AG08395 (cell line): ENCODE measurements around the gene COG3.

Experiments
- DNase-seq: peaks from one replicate; pipeline ENCODE4 v3.0.0; 2012; ENCODE audit warnings: mixed read lengths, low spot score

Gene COG3

GRCh38 chr13:45446181-45446580 is 18.6 kb upstream of the COG3 start:
- DNase-seq, result peak; percentile 62

DNA sequence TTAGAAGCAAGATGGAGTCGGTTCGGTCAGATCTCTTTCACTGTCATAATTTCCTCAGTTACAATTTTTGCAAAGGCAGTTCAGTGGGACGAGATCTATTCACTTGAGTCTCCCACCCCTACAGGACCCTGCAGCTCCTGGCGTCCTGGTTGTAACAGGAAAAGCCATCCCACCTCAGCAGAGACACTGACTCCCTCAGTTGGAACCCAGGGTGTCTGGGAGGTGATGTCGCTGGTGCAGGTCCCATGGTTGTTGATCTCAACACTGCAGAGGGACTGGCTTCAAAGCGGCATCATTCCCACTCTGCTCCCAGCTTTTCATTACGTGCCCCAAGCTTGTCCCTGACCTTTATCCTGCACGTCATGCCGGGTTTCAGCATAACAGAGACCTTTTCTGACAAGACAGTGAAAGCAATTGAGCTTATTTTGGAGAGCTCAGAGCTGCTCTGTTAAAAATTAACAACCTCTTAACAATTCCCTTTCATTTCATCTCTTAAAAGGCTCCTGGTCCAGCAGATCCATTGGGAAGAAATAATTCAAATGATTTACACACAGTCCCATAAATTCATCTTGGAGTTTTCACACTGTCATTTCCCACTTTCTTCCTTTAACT is 17.6 kb upstream of the COG3 start:
- no peak for DNase-seq

DNA sequence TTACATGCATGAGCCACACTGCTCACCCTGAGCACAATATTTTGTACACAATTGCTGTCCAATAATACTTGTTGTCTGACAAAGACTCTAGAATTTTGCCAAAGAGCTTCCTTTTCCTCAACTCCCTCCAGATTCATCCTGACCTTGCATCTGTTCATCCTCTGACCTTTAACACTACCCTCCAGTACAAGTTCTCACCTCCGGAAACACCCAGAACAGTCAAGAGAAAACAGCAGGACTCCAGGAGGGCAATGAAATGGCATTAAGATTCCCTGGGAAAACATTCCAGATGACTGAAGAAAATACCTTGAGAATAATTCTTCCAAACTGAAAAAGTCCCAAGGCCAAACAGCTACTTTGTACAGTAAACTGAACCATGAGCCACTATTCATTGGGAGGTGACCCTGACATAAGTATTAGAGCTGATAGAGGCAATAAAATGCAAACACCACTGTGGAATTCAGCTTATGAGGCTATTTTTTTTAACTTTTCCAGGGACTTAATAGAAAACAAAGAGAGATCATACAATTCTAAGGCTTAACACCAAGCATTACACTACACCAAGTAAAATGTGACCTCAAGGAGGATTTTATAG is 15.7 kb upstream of the COG3 start:
- DNase-seq, result no peak

DNA sequence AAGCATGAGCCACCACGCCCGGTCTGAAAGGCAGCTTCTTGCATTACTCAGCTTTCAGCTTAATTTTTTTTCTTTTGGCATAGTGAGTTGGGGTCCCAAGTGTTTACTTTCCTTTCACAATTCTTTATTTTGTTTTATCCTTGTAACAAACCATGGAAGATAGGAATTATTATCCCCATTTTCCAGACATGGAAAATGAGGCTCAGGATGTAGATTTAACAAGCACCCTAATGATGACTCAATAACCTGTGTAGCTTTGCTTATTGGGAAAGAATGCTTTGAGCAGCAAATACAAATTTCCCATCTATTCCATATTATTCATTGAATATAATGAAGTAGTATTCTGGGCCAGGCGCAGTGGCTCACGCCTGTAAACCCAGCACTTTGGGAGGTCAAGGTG is 13.5 kb upstream of the COG3 start:
- DNase-seq, result no peak

GRCh38 chr13:45454204-45454603 is 10.5 kb upstream of the COG3 start:
- no peak for DNase-seq

DNA sequence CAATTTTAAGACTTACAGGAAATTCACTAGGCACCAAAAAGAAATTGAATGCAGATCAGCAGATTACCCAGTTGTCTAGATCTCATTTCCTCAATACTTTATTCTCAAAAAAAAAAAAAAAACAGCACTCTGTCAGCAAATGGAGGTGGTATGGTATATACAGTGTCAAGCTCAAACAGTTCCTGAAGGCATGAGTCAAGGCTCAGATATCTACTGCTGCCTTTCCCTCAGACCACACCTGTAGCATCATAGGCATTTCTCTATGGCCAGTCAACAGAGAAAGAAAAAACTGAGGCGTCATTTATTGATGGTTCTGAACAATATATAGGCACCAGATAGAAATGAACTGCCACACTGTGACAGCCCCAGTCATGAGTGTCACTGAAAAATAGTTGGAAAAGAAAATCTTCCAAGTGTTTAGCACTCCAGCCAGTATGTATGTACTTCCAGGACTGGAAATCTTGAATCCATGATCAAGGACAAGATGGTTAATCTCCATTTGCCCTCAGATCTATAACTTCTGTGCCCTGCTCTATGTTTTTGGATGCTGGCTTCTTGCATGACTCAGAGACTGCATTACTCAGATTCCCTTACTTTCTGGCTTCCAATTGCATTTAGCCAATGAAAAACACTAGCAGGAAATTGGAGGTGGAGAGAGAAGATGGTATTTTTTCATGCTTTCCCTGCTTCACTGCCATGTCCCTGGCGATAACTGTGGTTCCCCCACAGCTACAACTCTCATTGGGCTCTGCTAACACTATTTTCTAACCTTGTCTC is 8.4 kb upstream of the COG3 start:
- peak; percentile 72 for DNase-seq

DNA sequence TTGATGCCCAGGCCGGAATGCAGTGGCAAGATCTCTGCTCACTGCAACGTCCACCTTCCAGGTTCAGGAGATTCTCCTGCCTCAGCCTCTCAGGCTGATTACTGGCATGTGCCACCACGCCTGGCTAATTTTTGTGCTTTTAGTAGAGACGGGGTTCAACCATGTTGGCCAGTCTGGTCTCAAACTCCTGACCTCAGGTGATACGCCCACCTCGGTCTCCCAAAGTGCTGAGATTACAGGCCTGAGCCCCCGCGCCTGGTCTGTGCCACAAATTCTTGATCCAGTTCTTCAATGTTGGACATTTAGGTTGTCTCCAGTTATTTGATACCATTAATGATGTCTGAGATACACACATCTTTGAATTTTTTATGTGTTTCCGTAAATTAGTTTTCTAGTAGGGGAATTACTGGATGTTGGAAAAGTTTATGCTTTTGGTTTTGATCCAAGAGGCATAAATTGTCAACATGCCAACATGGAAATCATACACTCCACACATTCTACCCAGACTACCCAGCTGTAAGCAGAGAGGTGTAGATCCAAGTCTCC is 525 bp upstream of the COG3 start:
- DNase-seq, result no peak

GRCh38 chr13:45466359-45466758 is 1.6 kb downstream of the COG3 start:
- DNase-seq, result no peak

DNA sequence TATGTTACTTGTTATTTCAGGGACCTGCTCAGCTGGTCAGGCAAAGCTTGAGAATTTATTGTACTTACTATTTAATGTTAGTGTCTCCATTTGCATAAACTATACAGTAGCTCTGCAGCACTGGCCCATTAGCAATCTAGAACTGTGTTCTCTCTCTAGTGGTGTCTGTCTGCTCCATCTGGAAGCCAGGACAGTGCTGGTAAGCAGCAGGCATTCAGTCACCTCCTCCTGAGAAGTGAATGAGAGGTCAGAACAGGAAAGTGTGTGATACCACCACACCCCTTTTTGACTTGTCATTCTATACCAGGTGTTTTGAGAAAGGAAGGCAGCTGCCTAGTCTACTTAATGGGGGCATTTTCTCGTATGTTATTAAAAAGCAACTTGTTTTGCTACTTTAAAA is 3.9 kb downstream of the COG3 start:
- DNase-seq, result no peak

GRCh38 chr13:45472171-45472705 is 7.5 kb downstream of the COG3 start:
- DNase-seq, result no peak

DNA sequence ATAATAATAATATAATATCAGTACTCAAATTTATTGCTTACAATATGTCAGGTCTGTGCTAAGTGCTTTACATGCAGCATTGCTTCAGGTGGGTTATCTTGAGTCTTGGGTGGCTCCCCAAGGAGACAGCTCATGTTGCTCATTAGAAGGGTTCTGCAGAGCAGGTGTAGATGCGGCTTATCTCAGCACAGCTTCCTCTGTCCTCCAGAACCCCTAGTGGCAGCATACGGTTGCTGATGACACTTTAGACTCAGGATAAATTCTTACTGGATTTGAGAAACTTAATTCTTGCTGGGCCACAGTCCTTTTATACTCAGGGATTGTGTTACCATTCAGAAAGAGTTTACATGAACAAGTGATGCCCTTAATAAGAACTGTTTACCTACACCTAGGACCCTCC is 8.9 kb downstream of the COG3 start:
- no peak for DNase-seq

GRCh38 chr13:45474584-45475454 is 10.1 kb downstream of the COG3 start:
- DNase-seq, result no peak

DNA sequence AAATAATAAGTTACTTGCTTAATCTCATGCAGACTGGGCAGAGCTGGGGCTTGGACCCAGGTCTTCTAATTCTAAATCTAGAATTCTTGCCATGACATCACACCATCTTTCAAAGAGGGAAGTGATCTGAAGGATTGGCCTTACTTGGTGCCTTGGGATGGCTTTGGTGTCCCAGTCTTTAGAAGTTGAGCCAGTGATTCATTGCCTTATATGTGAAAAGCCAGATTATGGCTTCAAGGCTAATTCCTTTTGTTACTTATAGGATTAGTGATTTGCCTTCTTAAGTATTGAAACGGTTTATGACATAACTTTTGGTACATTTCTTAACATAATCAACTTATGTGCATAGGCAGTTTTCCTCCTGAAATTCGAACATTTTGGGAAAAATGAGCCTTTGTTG is 14.9 kb downstream of the COG3 start:
- DNase-seq, result no peak

DNA sequence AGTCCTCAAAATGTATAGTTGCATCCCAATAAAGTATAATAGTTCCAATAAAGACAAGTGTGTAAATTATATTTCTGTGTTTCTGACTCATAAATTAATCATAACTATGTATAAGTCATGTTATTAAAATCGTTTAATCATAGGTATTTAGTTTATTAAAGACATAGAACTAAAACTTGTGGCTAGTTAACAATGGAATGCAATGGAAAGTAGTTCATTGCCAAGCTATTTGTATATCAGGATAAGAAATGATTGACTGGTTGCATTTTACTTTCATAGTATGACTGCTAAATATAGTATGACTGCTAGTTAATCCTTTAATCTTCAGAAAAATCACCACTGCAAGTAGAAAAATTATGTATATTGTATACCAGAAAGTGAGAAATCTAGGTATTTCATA is 16.9 kb downstream of the COG3 start:
- DNase-seq, result no peak

GRCh38 chr13:45482571-45483173 is 17.9 kb downstream of the COG3 start:
- peak; percentile 10 for DNase-seq

DNA sequence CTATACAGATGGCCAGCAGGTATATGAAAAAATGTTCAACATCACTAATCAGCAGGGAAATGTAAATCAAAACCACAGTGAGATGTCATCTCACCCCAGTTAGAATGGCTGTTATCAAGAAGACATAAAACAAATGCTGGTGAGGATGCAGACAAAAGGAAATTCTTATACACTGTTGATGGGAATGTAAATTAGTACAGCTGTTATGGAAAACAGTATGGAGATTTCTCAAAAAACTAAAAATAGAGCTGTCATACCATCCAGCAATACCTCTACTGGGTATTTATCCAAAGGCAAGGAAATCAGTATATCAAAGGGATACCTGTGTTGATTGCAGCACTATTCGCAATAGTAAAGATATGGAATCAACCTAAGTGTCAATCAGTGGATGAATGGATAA is 22.9 kb downstream of the COG3 start:
- DNase-seq, result no peak

DNA sequence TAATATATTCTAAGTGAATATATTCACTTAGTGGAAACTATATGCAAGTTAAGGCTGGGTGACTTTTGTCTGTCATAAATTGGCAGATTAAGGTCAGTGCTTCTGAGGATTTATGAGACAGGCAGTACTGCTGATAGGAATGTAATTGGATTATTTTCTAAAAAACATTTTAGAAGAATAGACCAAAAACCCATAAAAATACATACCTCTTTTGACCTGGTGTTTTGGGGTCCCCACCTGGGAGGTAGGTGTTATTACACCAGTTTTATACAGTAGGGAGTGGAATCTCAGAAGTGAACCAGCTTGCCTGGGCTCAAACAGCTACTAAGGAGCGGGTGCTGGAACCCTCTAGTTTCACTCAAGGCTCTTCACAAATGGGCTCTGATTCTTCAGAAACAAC is 25.3 kb downstream of the COG3 start:
- DNase-seq, result no peak

DNA sequence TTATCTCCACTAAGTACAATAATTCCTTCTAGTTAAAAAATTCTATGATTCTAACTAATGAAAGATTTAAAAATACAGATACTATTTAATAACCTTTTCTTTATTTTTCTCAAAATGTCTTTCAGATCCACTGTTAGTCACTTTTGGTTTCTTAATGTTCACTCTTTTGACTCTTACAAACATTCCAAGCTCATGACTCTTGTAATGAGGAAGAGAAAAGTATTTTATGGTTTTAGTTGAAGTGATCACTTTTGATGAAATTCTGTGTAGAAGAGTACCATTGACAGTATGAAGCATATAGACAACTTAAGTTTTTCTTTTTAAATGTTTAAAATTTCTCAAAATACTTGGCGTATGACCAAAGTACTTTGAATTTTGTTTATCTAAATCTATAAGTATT is 27.8 kb downstream of the COG3 start:
- peak; percentile 14 for DNase-seq

DNA sequence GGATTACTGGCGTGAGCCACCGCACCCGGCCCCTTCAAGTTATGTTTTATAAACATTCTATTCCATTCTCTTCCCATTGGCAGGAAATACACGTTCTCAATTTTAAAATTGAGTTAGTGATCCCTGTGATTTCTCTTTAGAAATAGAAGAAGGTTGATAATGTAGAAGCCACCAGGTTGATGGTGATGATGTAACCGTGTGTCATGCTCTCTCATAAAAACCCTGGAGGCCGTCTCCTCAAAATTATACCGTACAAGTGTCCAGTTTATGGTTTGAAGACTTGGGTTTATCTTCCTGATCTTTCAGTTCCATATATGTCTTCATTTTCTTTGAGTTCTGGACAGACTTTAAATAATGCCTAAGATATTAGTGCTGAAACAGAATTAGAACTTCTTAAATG is 32.2 kb downstream of the COG3 start:
- DNase-seq, result no peak

DNA sequence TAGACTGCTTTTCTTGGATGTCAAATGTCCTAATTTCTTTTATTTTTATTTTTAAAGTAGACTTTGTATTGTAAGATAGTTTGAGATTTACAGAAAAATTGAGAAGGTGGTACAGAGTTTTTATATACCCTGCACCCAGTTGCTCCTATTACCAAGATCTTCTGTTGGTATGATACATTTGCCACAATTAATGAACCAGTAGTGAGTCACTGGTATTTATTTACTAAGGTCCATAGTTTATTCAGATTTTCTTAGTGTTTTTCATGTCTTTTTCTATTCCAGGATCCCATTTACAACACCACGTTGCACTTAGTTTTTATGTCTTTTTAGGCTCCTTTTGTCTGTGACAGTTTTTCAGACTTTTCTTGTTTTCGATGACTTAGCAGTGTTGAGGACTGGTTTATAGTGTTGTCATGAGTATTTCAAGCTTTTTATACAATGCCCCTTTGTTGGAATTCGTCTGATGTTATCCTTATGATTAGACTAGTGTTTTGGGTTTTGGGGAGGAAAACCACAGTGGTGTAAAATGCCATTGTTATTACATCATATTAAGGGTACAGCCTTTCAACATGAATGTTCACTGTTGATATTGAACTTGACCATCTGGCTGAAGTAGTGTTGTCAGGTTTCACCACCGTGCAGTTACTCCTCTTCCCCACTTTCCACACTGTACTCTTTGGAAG is 35.9 kb downstream of the COG3 start:
- peak; percentile 59 for DNase-seq

DNA sequence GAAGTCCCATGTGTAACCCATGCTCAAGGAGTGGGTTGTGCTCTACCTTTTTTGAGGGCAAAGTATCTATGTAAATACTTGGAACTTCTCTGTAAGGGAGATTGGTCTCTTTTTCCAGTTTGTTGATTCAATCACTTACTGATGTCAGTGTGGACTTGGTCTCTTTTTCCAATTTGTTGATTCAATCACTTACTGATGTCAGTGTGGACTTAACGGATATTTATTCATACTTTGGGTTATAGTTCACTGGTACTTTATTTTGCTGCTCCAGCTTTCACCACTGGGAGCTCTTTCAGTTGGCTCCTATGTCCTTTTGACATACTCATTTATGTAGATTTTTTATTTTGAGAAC is 36.4 kb downstream of the COG3 start:
- no peak for DNase-seq
